ENCODE data around the gene RIOX2. TPM values are rescaled to one million over a fixed set of nuclear protein-coding genes. Genes with fewer than 3 reads are reported as not detected.

RIOX2 gene
- total and polyA plus RNA-seq, 2 of the 13 experiments (the other 11 are each of a cell fraction or from before 2014, with no cell fraction given): 19.9 to 43.3 TPM

DNA sequence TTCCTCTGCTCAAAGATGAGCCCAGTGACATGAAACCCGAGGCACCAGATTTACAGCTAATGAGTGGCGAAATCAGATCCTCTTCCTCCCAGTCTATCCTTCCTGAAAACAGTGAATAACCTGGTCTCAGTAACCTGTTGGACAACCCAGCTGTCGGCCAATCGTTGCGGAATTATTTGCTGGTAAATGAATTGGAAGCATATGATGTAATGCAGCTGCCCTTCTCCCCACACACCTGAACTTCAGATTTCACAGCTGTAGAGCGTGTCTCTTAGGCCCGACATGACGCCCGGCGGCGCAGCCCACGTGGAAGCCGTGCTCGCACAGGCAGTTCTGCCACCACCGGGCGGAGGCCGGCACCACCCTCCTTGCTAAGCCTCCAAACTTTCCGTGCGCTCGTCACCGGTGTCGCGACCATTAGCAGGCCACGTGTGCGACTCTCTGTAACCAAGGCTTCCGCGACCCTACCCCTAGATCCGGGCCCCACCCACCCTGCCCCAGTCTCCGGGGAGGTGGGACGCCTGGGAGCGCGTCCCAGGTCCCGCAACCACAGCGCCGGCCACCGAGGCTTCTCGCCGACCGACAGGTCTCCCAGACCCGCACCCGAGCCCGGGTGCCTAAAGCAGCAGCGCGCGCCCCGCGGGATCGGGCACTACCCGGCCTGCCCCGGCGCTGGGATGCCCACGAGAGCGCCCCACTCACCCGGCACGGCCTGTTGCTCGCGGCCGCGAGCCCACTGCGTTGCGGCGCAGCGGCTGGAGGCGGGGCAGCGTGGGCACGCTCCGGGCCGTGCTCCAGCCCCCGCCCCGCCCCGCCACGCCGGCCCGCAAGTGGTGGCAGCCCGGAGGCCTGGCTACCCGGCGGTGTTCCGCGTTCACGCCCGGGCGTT is at the start of gene RIOX2 (continued):
- 0 out of 2 replicates have a peak, but pooled peaks have one; percentile 24 for TF ChIP-seq ZNF501 (CRISPR knock-in tag; IDR thresholded peaks at IDR 0.05)

DNA sequence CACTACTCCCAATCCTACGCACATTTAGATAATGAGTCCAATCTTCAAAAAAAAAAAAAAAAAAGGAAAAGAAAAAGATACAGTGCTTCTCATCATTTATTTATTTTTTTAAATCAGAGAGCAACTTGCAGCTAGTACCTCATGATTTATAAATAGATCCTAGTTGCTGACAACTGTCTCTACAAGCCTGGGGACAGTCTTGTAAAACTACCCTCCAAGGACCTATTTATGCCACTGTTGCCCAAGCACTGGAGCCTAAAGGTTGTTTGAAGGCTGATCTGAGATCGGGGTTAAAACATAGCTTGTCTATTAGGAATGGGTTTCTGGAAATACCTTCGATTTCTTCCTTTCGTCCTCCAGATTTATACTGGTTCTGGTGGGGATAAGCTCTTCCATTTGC is 48.2 kb upstream of the RIOX2 start:
- Histone ChIP-seq H3K4me1 (ENCODE audit: insufficient read depth, low read length) (peaks cover 5% of the 10 kb centered on the region; the same call in 1 of the 2 replicates), H3K27ac (ENCODE audit: extremely low read length, insufficient read depth, low read length) (no peak overlapping the region), H3K9me3 (ENCODE audit: low read length) (no peaks in the 10 kb centered on the region), H3K9ac (ENCODE audit: insufficient read depth, low read depth, low read length) (no peak overlapping the region), H3K4me3 (replicated peaks in 1 of 3; ENCODE audit: insufficient read depth in 1 of 3, low read depth in 2 of 3, low read length in 3 of 3) (no peak overlapping the region), H3K79me2 (ENCODE audit: insufficient read depth, low read length) (no peaks in the 10 kb centered on the region), H3K4me2 (ENCODE audit: low read depth, low read length) (no peak overlapping the region), H3K27me3 (ENCODE audit: control insufficient read depth in 1 of 2, insufficient read depth in 2 of 2, low read length in 2 of 2) (no peaks in the 10 kb centered on the region; a peak in 2 of 5 replicates), H3K36me3 (replicated peaks in 1 of 2; ENCODE audit: control insufficient read depth in 1 of 2, insufficient read depth in 2 of 2, low read length in 2 of 2) (no peaks in the 10 kb centered on the region), H2AFZ (ENCODE audit: low read length) (no peak overlapping the region), H4K20me1 (ENCODE audit: insufficient read depth, low read length) (no peaks in the 10 kb centered on the region)
- ChIA-PET POLR2A (no interaction called here), CTCF (ENCODE audit: low intra/inter-chr PET ratio, low total read pairs) (no interaction called here)
- in situ Hi-C loops (cut with HindIII; ENCODE audit: extremely low pct_ligation_motif_present, low pct_unique_long_range_greater_than_20kb) (loop anchor here (5.0 kb wide), 1 partner anchor 228 kb away; no protein-coding TSS in a partner anchor), intact Hi-C loops (cut with micrococcal nuclease; ENCODE audit: unreplicated experiment) (no loop called here)
- FAIRE-seq: no peak
- no peak for DNase-seq (ENCODE audit: low spot score)
- no peak for ATAC-seq
- BruUV-seq (replicated peaks): no TSS peak
- 92% methylated on average over 4 of the region's 4 CpGs for WGBS (ENCODE audit: low lambda C conversion rate)
- TF ChIP-seq, protein P1, sequence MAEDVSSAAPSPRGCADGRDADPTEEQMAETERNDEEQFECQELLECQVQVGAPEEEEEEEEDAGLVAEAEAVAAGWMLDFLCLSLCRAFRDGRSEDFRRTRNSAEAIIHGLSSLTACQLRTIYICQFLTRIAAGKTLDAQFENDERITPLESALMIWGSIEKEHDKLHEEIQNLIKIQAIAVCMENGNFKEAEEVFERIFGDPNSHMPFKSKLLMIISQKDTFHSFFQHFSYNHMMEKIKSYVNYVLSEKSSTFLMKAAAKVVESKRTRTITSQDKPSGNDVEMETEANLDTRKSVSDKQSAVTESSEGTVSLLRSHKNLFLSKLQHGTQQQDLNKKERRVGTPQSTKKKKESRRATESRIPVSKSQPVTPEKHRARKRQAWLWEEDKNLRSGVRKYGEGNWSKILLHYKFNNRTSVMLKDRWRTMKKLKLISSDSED (CRISPR knock-in tag; IDR thresholded peaks at IDR 0.05): no peak
- TF ChIP-seq ZBTB20 (CRISPR knock-in tag; IDR thresholded peaks at IDR 0.05; ENCODE audit: borderline replicate concordance, low read depth): no peak
- TF ChIP-seq, protein P2, sequence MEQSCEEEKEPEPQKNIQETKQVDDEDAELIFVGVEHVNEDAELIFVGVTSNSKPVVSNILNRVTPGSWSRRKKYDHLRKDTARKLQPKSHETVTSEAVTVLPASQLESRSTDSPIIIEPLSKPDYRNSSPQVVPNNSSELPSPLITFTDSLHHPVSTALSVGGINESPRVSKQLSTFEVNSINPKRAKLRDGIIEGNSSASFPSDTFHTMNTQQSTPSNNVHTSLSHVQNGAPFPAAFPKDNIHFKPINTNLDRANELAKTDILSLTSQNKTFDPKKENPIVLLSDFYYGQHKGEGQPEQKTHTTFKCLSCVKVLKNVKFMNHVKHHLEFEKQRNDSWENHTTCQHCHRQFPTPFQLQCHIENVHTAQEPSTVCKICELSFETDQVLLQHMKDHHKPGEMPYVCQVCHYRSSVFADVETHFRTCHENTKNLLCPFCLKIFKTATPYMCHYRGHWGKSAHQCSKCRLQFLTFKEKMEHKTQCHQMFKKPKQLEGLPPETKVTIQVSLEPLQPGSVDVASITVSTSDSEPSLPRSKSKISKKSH (CRISPR knock-in tag; IDR thresholded peaks at IDR 0.05; ENCODE audit: borderline replicate concordance): no peak
- no peak for TF ChIP-seq SKI (IDR thresholded peaks at IDR 0.05; ENCODE audit: partially characterized antibody)
- TF ChIP-seq KAT8 (CRISPR knock-in tag; IDR thresholded peaks at IDR 0.05): no peak
- TF ChIP-seq, protein P3, sequence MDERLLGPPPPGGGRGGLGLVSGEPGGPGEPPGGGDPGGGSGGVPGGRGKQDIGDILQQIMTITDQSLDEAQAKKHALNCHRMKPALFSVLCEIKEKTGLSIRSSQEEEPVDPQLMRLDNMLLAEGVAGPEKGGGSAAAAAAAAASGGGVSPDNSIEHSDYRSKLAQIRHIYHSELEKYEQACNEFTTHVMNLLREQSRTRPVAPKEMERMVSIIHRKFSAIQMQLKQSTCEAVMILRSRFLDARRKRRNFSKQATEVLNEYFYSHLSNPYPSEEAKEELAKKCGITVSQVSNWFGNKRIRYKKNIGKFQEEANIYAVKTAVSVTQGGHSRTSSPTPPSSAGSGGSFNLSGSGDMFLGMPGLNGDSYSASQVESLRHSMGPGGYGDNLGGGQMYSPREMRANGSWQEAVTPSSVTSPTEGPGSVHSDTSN (CRISPR knock-in tag; IDR thresholded peaks at IDR 0.05): no peak
- no peak for TF ChIP-seq ZNF616 (CRISPR knock-in tag; IDR thresholded peaks at IDR 0.05; ENCODE audit: low read depth)
- TF ChIP-seq ATF1 (CRISPR knock-in tag; IDR thresholded peaks at IDR 0.05): no peak
- no peak for TF ChIP-seq ZNF777 (CRISPR knock-in tag; IDR thresholded peaks at IDR 0.05)
- TF ChIP-seq MEF2D (CRISPR knock-in tag; IDR thresholded peaks at IDR 0.05): no peak
- TF ChIP-seq, protein P4, sequence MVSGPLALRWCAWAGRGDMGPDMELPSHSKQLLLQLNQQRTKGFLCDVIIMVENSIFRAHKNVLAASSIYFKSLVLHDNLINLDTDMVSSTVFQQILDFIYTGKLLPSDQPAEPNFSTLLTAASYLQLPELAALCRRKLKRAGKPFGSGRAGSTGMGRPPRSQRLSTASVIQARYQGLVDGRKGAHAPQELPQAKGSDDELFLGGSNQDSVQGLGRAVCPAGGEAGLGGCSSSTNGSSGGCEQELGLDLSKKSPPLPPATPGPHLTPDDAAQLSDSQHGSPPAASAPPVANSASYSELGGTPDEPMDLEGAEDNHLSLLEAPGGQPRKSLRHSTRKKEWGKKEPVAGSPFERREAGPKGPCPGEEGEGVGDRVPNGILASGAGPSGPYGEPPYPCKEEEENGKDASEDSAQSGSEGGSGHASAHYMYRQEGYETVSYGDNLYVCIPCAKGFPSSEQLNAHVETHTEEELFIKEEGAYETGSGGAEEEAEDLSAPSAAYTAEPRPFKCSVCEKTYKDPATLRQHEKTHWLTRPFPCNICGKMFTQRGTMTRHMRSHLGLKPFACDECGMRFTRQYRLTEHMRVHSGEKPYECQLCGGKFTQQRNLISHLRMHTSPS (CRISPR knock-in tag; IDR thresholded peaks at IDR 0.05; ENCODE audit: low read depth): no peak
- TF ChIP-seq, protein P5, sequence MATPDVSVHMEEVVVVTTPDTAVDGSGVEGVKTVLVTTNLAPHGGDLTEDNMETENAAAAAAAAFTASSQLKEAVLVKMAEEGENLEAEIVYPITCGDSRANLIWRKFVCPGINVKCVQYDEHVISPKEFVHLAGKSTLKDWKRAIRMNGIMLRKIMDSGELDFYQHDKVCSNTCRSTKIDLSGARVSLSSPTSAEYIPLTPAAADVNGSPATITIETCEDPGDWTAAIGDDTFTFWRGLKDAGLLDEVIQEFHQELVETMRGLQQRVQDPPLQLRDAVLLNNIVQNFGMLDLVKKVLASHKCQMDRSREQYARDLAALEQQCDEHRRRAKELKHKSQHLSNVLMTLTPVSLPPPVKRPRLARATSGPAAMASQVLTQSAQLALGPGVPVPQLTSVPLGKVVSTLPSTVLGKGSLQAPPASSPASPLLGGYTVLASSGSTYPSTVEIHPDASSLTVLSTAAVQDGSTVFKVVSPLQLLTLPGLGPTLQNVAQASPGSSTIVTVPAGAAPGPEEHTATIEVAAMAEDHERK (CRISPR knock-in tag; IDR thresholded peaks at IDR 0.05; ENCODE audit: low read depth): no peak
- no peak for TF ChIP-seq ZNF644 (CRISPR knock-in tag; IDR thresholded peaks at IDR 0.05; ENCODE audit: low read depth)
- TF ChIP-seq MAF1 (CRISPR knock-in tag; IDR thresholded peaks at IDR 0.05; ENCODE audit: borderline replicate concordance): no peak

Measured in HepG2 (cell line).